ENCODE measurements around the gene TTF1.

Gene TTF1

DNA sequence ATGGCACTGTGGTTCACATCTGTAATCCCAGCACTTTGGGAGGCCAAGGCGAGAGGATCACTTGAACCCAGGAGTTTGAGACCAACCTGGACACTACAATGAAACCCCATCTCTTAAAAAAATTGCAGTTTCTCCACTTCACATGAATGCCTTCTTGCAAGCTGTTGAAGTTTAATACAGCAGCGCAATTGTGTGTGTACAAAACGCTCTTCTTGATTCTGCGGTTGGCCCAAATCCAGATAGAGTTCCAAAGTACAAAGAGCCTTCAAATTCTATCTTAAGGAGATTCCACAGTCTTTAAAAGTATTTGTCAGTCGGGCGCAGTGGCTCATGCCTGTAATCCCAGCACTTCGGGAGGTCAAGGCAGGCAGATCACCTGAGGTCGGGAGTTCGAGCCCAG, 42.6 kb downstream of the TTF1 start:
- DNase-seq (ENCODE audit: low spot score): no peak

DNA sequence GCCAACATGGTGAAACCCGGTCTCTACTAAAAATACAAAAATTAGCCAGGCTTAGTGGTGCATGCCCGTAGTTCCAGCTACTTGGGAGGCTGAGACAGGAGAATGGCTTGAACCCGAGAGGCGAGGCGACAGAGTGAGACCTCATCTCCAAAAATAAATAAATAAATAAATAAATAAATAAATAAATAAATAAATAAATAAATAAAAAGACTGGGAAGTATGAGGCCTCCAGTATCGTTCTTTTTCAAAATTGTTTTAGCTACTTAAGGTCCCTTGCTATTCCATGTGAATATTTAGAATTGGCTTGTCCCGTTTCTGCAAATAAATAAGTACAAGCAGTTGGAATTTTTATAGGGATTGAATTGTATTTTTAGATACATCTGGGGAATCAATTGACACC, 48.9 kb downstream of the TTF1 start:
- no peak for DNase-seq (ENCODE audit: low spot score)

DNA sequence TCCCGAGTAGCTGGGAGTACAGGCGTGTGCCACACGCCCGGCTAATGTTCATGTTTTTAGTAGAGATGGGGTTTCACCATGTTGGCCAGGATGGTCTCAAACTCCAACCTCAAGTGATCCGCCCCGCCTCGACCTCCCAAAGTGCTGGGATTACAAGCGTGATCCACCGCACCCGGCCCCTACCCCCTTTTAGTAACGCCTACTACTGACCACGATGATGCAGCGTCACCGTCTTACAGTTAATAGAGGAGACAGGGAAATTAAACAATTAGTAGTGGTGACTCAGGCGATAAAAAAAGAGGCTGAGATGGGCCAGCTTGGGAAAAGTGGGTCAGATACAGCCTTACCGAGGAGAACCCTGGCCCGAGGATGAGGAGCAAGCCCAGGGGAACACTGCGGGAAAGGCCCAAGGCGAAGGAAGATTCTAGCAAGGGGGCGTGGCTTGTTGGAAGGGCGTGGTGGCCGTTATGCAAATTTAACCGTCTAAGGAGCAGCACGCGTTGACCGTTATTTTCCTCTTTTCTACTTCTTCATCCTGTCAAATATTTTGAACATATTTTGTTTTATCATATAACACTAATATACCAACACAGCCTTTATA, 50.2 kb downstream of the TTF1 start:
- DNase-seq (ENCODE audit: low spot score): no peak

DNA sequence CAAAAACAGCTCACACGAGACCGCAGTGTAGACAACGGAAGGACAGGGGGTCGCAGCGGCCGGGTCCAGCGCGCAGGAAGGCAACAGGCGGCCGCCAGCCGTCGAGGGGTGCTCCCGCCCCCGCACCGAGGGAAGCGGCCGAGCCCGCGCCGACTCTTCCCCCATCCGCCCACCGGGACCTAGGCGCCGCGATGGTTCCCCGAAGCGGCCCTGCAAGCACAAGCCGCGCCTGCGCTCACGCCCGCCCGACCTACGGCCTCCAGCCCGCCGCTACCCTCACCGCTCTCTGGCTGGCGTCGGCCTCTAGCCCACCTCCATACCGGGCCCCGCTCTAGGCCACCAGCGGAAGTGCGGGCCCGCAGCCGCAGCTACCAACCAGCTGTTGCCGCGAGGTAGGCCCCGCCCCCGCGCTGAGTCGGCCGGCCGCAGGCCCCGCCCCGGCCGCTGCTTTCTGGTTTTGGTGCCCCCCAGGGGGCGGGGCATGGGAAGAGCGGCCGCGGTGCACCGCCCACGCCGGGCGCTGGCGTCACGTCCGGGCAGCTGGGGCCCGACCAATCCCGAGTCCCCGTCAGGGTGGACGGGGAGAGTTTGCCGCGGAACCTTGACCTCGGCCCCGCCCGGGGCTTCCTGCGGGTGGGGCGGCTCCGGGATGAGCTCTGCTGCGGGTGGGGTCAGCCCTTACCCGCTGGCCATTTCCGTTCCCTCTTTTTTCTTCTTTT, 51.8 kb downstream of the TTF1 start, which contains the start of gene SETX:
TSS of gene SETX (minus strand) at position 350 of the 719 bp plus-strand sequence. CDS start 5,558 bp downstream, outside the sequence.
- DNase-seq (ENCODE audit: low spot score): peak; percentile 95

GRCh38 chr9:132351404-132352045, 55.1 kb downstream of the TTF1 start:
- peak; percentile 9 for DNase-seq (ENCODE audit: low spot score)

DNA sequence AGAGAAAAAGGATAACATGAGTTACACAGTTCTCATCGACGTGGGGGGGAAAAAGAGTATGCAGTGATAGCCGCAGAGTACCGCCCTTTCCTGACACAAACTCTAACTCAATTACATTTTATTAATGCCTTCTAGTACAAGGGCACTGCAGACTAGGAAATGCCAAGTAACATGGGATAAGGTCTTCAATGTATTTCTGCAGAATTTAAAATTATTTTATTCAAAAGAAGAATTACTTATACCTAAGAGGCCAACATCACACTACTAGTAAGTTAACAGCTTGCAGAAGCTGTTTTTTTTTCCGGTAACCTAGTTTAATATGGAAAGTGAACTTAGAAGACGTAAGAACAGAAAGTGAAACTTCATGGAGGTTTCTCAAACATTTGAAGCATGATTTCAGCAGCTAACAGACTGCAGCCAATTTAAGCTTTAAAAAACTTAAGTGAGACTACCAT, 55.8 kb downstream of the TTF1 start:
- peak; percentile 32 for DNase-seq (ENCODE audit: low spot score)

DNA sequence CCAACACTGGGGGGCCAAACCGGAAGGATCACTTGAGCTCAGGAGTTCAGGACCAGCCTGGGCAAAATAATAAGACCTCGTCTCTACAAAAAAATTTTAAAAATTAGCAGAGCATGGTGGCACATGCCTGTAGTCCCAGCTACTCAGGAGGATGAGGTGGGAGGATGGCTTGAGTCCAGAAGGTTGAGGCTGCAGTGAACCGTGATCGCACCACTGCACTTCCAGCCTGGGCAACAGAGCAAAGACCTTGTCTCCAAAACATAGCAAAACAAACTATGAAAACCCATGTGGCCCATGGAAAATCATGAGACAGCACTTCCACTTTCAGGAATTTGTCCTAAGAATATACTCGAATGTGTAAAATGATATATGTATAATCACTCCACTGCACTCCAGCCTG, 58.0 kb downstream of the TTF1 start:
- DNase-seq (ENCODE audit: low spot score): no peak

GRCh38 chr9:132346177-132346576, 60.5 kb downstream of the TTF1 start:
- no peak for DNase-seq (ENCODE audit: low spot score)

GRCh38 chr9:132341177-132341840, 65.3 kb downstream of the TTF1 start:
- no peak for DNase-seq (ENCODE audit: low spot score)

GRCh38 chr9:132334364-132334763, 72.3 kb downstream of the TTF1 start:
- DNase-seq (ENCODE audit: low spot score): no peak

- no peak for DNase-seq (ENCODE audit: low spot score)
These were observed 73.1 kb downstream of the TTF1 start for GRCh38 chr9:132333556-132333955.

DNA sequence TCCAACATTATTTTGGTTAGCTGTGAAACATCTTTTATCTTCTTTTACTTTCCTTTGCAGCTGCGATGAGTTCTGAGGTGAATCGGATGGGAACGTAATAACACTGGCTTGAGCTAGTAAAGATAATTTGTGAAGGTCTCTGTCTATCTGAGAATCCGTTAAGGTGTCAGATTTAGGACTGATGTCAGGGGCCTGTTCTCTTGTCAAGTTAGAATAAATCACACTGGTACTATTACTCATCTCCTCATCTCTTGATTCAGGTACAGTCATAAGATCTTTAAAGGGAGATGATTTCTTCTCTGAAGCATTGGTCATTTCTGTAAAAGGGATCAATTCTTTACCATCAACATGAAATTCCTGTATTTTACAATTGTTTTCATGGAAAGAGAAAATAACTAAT, 78.1 kb downstream of the TTF1 start:
- no peak for DNase-seq (ENCODE audit: low spot score)

DNA sequence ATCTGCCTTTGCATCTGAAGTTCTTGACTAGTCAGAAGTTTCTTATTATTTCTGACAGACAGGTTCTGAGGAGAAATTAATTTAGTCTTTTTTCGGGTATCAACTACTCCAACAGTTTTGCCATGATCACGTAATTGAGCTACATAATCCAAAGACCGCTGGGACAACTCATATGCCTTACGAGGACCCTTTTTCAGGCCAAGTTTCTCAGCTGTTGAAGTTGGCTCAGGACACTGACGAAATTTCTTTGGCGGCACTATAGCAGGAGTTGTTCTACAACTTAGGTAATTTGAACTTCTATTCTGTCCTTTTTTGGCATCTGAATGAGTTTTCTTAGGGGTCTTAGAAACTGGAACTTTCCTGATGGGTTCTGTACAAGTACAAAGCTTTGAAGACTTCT, 79.1 kb downstream of the TTF1 start:
- no peak for DNase-seq (ENCODE audit: low spot score)
